GM19455 (cell line): ENCODE measurements around the gene POLR1E.

Source experiments
- ATAC-seq: cut with Tn5 transposase; IDR thresholded peaks from one replicate; pipeline ENCODE4 v1.9.1; 2021; ENCODE audit not compliant: unreplicated experiment

POLR1E gene

GRCh38 chr9:37534412-37534811 lies 48.7 kb downstream of the POLR1E start:
- ATAC-seq, result no peak

GRCh38 chr9:37534901-37535300 lies 49.2 kb downstream of the POLR1E start:
- ATAC-seq, result no peak

GRCh38 chr9:37538099-37538498 lies 52.4 kb downstream of the POLR1E start:
- no peak for ATAC-seq

- ATAC-seq, result no peak
These were observed 53.9 kb downstream of the POLR1E start for GRCh38 chr9:37539634-37540033.

GRCh38 chr9:37540634-37541033 lies 54.9 kb downstream of the POLR1E start:
- no peak for ATAC-seq

GRCh38 chr9:37541465-37541864 lies 55.7 kb downstream of the POLR1E start:
- no peak for ATAC-seq

GRCh38 chr9:37542488-37542887 lies 56.7 kb downstream of the POLR1E start:
- ATAC-seq, result no peak

- no peak for ATAC-seq
These were observed 57.1 kb downstream of the POLR1E start for GRCh38 chr9:37542895-37543294.

GRCh38 chr9:37543468-37543867 lies 57.7 kb downstream of the POLR1E start:
- ATAC-seq, result no peak

- no peak for ATAC-seq
These were observed 61.7 kb downstream of the POLR1E start for GRCh38 chr9:37547328-37547878.

- no peak for ATAC-seq
These were observed 63.8 kb downstream of the POLR1E start for GRCh38 chr9:37549527-37549926.

- ATAC-seq, result no peak
These were observed 65.0 kb downstream of the POLR1E start for GRCh38 chr9:37550781-37551180.

- ATAC-seq, result no peak
These were observed 65.7 kb downstream of the POLR1E start for GRCh38 chr9:37551468-37551867.

- no peak for ATAC-seq
These were observed 66.1 kb downstream of the POLR1E start for GRCh38 chr9:37551888-37552287.
